ENCODE measurements around the gene HHAT. TPM values are rescaled to one million over a fixed set of nuclear protein-coding genes. Genes with fewer than 3 reads are reported as not detected.

HHAT gene
- total RNA-seq, 1 donor from 2014 or later: 1.9 TPM

DNA sequence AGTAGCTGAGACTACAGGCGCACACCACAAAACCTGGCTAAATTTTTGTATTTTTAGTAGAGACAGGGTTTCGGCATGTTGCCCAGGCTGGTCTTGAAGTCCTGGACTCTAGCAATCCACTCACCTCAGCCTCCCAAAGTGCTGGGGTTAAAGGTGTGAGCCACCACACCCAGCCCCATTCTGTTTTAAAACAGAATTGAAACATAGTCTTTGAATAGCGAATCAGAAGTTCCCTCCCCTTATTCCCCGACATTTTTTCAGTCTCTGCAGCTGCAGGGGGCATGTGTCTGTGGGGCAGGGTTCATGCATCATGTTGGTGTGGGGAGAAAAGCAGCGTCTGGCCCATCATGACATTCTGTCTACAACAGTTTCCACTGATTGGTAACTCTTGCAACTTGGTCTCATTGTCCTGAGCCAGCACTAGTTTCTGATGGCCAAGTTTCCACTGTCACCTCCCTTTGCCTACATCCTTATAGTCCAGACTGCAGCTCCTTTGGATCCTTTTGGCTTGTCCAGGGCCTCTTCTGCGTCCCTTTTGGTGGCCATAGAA is 15.6 kb upstream of the HHAT start:
- DNase-seq (ENCODE audit: low spot score) (no peak), ATAC-seq (no peak)

GRCh38 chr1:210313921-210314320 is 14.8 kb upstream of the HHAT start:
- no peak for ATAC-seq
- DNase-seq (ENCODE audit: low spot score): no peak

DNA sequence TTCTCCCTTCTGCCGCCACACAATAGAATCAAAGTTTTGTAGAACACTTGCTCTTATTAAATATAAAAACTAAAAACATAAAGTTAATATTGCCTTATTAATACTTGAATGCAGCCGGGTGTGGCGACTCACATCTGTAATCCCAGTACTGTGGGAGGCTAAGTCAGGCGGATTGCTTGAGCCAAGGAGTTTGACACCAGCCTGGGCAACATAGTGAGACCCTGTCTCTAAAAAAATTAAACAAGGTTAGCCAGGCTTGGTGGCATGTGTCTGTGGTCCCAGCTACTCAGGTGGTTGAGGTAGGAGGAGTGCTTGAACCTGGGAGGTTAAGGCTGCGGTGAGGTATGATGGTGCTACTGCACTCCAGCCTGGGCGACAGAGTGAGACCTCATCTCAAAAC is 13.2 kb upstream of the HHAT start:
- no peak for DNase-seq (ENCODE audit: low spot score)
- ATAC-seq: no peak

DNA sequence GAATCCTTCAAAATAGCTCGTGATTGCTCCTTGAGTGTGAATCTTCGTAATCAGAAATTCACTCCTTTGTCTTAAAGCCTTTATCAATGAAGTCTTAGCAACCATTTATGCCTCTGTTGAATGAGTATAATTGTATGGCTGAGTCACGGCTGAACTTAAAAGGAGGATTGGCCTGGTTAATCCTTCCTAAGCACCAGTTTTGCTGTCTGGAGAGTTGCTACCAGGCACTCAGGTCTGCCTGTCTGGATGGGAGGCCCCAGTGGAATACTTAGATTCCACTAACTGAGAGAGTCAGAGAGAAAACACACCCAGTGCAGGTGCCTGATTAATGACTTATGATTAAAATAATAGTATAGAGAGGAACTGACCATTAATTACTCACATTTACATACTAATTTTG is 7.6 kb upstream of the HHAT start:
- DNase-seq (ENCODE audit: low spot score) (no peak), ATAC-seq (no peak)

DNA sequence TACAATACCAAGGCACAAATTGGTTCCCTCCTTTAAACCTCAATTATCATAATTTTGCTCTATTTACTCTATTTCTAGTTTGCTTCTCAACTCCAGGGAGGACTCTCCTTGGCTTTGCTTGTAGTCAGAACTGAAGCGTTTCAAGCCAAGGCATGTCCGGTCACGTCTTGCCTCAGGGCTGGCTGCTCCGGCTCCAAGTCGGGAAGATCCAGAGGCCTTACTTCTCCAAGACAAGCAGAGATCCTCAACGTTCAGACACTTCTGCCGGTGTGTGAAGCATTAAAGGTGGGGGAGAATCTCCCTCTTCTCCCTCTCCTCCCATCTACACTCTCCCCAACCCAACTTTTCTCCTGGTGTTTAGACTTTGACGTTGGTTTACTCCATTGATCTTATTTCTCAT is 7.2 kb upstream of the HHAT start:
- ATAC-seq: no peak
- DNase-seq (ENCODE audit: low spot score): no peak

DNA sequence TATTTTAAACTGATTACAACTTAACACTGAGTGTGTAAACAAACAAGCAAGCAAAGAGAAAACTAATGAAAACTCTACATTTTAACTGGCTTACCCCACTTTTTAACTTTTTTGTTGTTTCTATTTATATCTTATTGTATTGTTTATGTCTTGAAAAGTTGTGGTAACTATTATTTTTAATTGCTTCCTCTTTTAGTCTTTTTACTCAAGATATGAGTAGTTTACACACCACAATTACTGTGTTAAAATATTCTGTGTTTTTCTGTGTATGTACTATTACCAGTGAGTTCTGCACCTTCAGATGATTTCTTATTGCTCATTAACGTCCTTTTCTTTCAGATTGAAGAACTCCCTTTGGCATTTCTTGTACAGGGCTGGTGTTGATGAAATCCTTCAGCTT is 4.7 kb upstream of the HHAT start:
- DNase-seq (ENCODE audit: low spot score) (no peak), ATAC-seq (no peak)

DNA sequence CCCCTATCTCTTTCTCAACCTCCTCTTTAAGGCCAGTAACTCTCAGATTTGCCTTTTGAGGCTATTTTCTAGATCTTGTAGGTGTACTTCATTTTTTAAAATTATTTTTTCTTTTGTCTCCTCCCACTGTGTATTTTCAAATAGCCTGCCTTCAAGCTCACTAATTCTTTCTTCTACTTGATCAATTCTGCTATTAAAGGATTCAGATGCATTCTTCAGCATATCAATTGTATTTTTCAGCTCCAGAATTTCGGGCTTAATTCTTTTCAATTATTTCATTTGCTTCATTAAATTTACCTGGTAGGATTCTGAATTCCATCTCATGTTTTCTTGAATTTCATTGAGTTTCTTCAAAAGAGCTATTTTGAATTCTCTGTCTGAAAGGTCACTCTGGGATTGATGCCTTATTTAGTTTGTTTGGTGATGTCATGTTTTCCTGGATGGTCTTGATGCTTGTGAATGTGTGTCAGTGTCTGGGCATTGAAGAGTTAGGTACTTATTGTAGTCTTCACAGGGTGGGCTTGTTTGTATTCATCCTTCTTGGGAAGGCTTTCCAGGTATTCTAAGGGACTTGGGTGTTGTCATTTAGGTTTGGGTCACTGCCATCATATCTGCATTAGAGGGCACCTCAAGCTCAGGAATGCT is 3.6 kb upstream of the HHAT start:
- ATAC-seq: no peak
- DNase-seq (ENCODE audit: low spot score): no peak

DNA sequence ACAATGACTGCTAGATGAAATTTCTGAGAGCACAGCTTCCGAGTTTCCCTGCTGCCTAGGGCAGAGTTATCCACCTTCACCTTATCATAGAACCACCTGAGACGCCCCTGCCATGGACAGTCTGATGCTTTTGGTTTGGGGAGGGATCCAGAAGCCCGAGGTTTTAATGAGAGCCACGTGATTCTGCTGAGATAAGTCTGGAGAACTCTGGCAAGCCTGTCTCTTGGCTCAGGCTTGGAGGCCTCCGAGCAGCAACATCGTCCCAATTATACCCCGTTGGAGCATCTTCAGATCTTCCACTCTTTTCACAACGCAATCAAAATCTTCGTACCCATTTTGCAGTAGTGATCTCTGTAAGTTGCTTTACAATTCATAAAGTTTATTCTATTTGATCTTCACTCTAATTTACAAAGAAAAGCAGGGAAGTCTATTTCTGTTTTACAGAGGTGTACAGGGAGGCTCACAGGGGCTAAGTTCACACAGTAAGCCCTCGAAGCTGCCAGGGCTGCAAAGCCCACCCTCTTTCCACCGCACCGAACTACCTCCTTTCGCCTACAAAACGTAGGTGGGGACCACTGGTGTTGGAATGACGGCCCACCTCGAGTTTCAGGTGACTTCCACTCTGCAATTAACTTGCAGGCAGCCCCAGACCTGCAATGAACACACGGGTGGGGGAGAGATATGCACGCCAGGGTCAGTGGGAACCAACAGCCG is 513 bp upstream of the HHAT start:
- ATAC-seq: peak; percentile 15
- no peak for DNase-seq (ENCODE audit: low spot score)

DNA sequence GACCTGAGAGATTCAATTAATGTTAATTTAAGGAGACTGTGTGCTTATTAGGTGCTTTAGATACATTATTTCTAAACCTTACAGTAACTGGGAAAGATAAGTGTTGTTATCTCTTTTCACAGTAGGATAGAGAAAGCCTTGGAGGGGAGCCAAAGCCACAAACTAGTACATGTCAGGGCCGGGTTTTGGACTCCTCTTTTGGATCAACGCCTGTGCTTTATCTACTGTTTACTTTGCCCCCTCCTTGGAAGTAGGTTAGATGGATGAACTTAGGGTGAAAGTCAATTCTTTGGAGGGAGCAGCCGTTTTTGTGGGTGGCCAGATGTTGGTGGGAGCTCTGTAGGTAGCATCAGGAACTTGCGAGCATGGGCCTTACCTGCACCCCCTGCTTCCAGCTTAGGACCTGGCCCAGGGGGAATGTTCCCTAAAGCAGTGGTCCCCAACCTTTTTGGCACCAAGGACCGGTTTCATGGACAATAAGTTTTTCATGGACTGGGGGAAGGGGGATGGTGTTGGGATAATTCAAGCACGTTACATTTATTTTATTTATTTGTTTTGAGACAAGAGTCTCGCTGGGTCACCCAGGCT is 1.7 kb downstream of the HHAT start:
- DNase-seq (ENCODE audit: low spot score) (peak; percentile 65), ATAC-seq (peak; percentile 13)

DNA sequence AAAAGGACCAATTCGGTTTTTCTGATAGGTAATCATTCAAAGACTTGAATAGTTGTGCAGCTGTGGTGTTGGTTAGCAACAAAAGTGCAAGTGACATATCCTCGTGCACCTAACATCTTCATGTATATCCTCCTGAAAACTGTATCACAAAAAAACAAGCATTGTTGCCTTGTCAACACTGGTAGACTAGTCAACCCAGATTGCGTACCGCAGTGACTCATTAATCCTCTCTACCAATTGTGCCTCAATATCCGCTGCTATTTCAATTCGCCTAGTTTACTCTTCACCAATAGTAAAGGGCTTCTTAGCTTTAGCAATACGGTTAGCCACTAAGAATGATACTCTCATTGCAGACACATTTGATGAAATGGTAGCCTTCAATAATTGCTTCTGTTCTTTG is 3.5 kb downstream of the HHAT start:
- ATAC-seq (no peak), DNase-seq (ENCODE audit: low spot score) (no peak)

GRCh38 chr1:210332719-210333398 is 4.2 kb downstream of the HHAT start:
- no peak for DNase-seq (ENCODE audit: low spot score)
- ATAC-seq: no peak

GRCh38 chr1:210335001-210335400 is 6.3 kb downstream of the HHAT start:
- ATAC-seq: no peak
- DNase-seq (ENCODE audit: low spot score): no peak

GRCh38 chr1:210336362-210336761 is 7.7 kb downstream of the HHAT start:
- ATAC-seq (no peak), DNase-seq (ENCODE audit: low spot score) (no peak)

DNA sequence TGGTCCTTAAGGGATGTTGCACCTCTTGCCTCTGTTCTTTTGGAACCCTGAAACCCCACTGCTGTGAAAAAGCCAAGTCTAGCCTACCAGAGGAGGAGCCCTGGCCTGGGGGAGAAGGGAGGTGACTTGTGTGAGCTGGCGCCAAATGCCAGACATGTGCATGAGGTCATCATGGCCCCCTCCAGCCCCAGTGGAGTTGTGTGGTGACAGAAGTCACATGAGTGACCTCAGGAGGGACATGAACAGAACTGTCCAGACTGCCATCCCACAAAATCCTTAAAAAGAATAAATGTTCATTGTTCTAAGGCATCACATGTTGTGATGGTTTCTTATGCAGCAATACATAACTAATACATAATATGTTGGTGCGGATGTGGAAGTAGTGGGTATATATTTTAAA is 10.8 kb downstream of the HHAT start:
- no peak for ATAC-seq
- DNase-seq (ENCODE audit: low spot score): no peak

DNA sequence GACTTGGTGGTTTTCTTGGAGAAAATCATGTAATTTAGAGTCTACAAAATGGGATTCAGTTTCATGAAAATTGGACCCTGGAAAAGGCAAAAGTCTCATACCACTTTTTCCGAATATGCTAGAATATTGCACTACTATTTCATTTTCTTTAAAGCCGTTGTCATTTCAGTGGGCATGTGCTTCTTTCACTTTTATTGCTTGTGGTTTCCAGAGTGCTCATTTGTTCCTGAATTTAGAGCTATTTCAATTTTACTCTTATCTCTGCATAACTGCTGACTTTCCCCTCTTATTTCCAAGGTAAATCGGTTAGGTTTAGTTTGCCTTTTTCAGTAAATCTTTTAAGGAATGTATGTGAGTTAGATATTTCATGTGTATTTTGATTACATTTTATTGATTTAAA is 11.6 kb downstream of the HHAT start:
- no peak for DNase-seq (ENCODE audit: low spot score)
- no peak for ATAC-seq

GRCh38 chr1:210340841-210341240 is 12.1 kb downstream of the HHAT start:
- no peak for ATAC-seq
- no peak for DNase-seq (ENCODE audit: low spot score)

- no peak for DNase-seq (ENCODE audit: low spot score)
- peak; percentile 69 for ATAC-seq
Measured at GRCh38 chr1:210342986-210343780, 14.5 kb downstream of the HHAT start.

DNA sequence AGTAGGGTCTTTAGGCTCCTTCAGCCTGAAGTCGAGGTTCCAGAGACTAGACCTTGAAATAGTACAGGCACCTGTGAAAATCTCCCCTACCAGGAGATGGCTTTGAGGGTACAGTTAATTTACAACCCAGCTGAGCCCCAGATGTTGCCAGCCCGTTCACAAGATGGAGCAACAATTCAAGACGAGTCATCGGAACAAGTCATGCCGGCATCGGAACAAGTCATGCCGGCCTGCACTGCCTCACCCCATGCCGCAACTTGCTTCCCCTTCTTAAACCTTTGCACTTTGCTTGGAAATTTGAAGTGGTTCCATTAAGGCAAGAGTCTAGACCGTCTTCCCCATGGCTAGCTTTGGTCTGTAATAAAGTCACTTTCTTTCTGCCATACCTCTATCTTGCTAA is 16.0 kb downstream of the HHAT start:
- ATAC-seq: no peak

GRCh38 chr1:210347112-210347511 is 18.4 kb downstream of the HHAT start:
- ATAC-seq (no peak), DNase-seq (ENCODE audit: low spot score) (no peak)

More for the DNA sequence above, 16.0 kb downstream of the HHAT start:
- DNase-seq (ENCODE audit: low spot score): no peak

GRCh38 chr1:210351496-210351895 is 22.8 kb downstream of the HHAT start:
- no peak for DNase-seq (ENCODE audit: low spot score)
- ATAC-seq: no peak

GRCh38 chr1:210352575-210352974 is 23.9 kb downstream of the HHAT start:
- no peak for DNase-seq (ENCODE audit: low spot score)
- ATAC-seq: no peak
